Measurements from ENCODE around the gene UBE3B. TPM values are rescaled to one million over a fixed set of nuclear protein-coding genes. Genes with fewer than 3 reads are reported as not detected.
A peak's percentile ranks its signal among the peaks of the same experiment; 100 is the strongest.

Gene UBE3B
- total RNA-seq, 1 experiment from 2014 or later: 38.4 TPM

DNA sequence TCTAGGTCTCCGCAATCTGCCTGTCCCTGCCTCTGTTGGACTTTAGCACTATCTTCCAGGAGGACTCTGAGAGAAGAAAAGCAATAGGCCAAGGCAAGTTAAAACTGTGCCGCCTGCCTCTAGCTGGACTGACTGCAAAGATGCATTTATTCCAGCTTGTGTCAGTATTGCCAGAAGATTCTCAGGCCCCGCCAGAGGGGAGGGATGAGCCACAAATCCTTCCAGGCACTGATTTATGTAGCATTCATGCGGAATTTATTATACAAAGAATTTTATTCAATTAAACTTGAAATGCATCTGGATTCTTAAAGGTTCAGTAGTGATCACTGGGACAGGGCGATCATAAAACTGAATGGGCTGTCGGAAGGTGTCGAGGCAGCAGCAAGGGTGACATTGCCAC is 76.0 kb downstream of the UBE3B start:
- no TSS peak for BruUV-seq (replicated peaks)
- intact Hi-C loops (cut with micrococcal nuclease; ENCODE audit: unreplicated experiment): no loop called here
- no peak for DNase-seq
- Mint-ChIP-seq H3K9me3 (ENCODE audit: unreplicated experiment) (no peaks in the 10 kb centered on the region), H3K4me1 (ENCODE audit: low read depth, unreplicated experiment) (no peaks in the 10 kb centered on the region), H3K27ac (ENCODE audit: unreplicated experiment) (no peak overlapping the region), H3K4me3 (ENCODE audit: unreplicated experiment) (no peak overlapping the region), H3K27me3 (ENCODE audit: insufficient read depth, unreplicated experiment) (no peaks in the 10 kb centered on the region), H3K36me3 (ENCODE audit: insufficient read depth, unreplicated experiment) (no peaks in the 10 kb centered on the region)
- H3K36me3 ChIP-seq (ENCODE audit: control insufficient read depth, insufficient read depth, low read length): no peaks in the 10 kb centered on the region; the same call in 1 of the 2 replicates
- POLR2A ChIA-PET: interaction anchor here (1.0 kb wide), 1 partner anchor 20 kb away, joined by 3 read pairs; the partner anchor contains the start of genes MMAB and MVK
- no peak for TF ChIP-seq CTCF (IDR thresholded peaks at IDR 0.05; ENCODE audit: insufficient read depth in 1 of 2, low read depth in 1 of 2, low read length in 1 of 2, severe bottlenecking in 1 of 2, unreplicated experiment in 1 of 2)
- H3K27me3 ChIP-seq (replicated peaks; ENCODE audit: control insufficient read depth, insufficient read depth, low read length): no peaks in the 10 kb centered on the region
- H3K9me3 ChIP-seq: no peaks in the 10 kb centered on the region
- CTCF ChIA-PET: no interaction called here
- H3K4me3 ChIP-seq (ENCODE audit: low read depth, low read length): no peak overlapping the region
- H3K4me1 ChIP-seq: no peaks in the 10 kb centered on the region; the same call in 1 of the 2 replicates

- no peaks in the 10 kb centered on the region for H3K9me3 Mint-ChIP-seq (ENCODE audit: unreplicated experiment)
- CTCF ChIA-PET: no interaction called here
- Histone ChIP-seq H3K4me3 (ENCODE audit: low read depth, low read length) (no peak overlapping the region), H3K27me3 (replicated peaks; ENCODE audit: control insufficient read depth, insufficient read depth, low read length) (no peaks in the 10 kb centered on the region), H3K4me1 (no peaks in the 10 kb centered on the region; the same call in 1 of the 2 replicates), H3K36me3 (ENCODE audit: control insufficient read depth, insufficient read depth, low read length) (no peaks in the 10 kb centered on the region; the same call in 1 of the 2 replicates), H3K9me3 (no peaks in the 10 kb centered on the region)
- no peak for DNase-seq
- no TSS peak for BruUV-seq (replicated peaks)
- POLR2A ChIA-PET: interaction anchor here (1.0 kb wide), 1 partner anchor 20 kb away, joined by 3 read pairs; the partner anchor contains the start of genes MMAB and MVK
- intact Hi-C loops (cut with micrococcal nuclease; ENCODE audit: unreplicated experiment): no loop called here
- H3K27me3 Mint-ChIP-seq (ENCODE audit: insufficient read depth, unreplicated experiment): no peaks in the 10 kb centered on the region
- H3K4me3 Mint-ChIP-seq (ENCODE audit: unreplicated experiment): no peak overlapping the region
- no peak for TF ChIP-seq CTCF (IDR thresholded peaks at IDR 0.05; ENCODE audit: insufficient read depth in 1 of 2, low read depth in 1 of 2, low read length in 1 of 2, severe bottlenecking in 1 of 2, unreplicated experiment in 1 of 2)
- H3K4me1 Mint-ChIP-seq (ENCODE audit: low read depth, unreplicated experiment): no peaks in the 10 kb centered on the region
- peaks cover 4% of the 10 kb centered on the region for H3K36me3 Mint-ChIP-seq (ENCODE audit: insufficient read depth, unreplicated experiment)
- no peak overlapping the region for H3K27ac Mint-ChIP-seq (ENCODE audit: unreplicated experiment)
These were observed 76.6 kb downstream of the UBE3B start for GRCh38 chr12:109553906-109554500.

- no peaks in the 10 kb centered on the region for H3K4me1 Mint-ChIP-seq (ENCODE audit: low read depth, unreplicated experiment)
- intact Hi-C loops (cut with micrococcal nuclease; ENCODE audit: unreplicated experiment): no loop called here
- no peaks in the 10 kb centered on the region; the same call in 1 of the 2 replicates for H3K4me1 ChIP-seq
- DNase-seq: no peak
- no peak overlapping the region for H3K27ac Mint-ChIP-seq (ENCODE audit: unreplicated experiment)
- ChIA-PET CTCF (no interaction called here), POLR2A (interaction anchor here (0.6 to 1.0 kb wide), 2 partner anchors 19 to 225 kb away, joined by 3 to 7 read pairs; partner anchors contain the start of genes MMAB and MVK)
- TF ChIP-seq CTCF (IDR thresholded peaks at IDR 0.05; ENCODE audit: insufficient read depth in 1 of 2, low read depth in 1 of 2, low read length in 1 of 2, severe bottlenecking in 1 of 2, unreplicated experiment in 1 of 2): no peak
- H3K27me3 ChIP-seq (replicated peaks; ENCODE audit: control insufficient read depth, insufficient read depth, low read length): no peaks in the 10 kb centered on the region
- H3K9me3 Mint-ChIP-seq (ENCODE audit: unreplicated experiment): no peaks in the 10 kb centered on the region
- no peak overlapping the region for H3K4me3 ChIP-seq (ENCODE audit: low read depth, low read length)
- H3K36me3 ChIP-seq (ENCODE audit: control insufficient read depth, insufficient read depth, low read length): no peaks in the 10 kb centered on the region; the same call in 1 of the 2 replicates
- H3K27me3 Mint-ChIP-seq (ENCODE audit: insufficient read depth, unreplicated experiment): no peaks in the 10 kb centered on the region
- BruUV-seq (replicated peaks): TSS peak; percentile 7
- no peaks in the 10 kb centered on the region for H3K9me3 ChIP-seq
- no peak overlapping the region for H3K4me3 Mint-ChIP-seq (ENCODE audit: unreplicated experiment)
- peaks cover 4% of the 10 kb centered on the region for H3K36me3 Mint-ChIP-seq (ENCODE audit: insufficient read depth, unreplicated experiment)
These were observed 77.3 kb downstream of the UBE3B start for GRCh38 chr12:109554761-109555160.

All from Caco-2 (cell line).